ENCODE data around the gene GAS2L3. TPM values are rescaled to one million over a fixed set of nuclear protein-coding genes. Genes with fewer than 3 reads are reported as not detected.

Gene GAS2L3
- total RNA-seq, 1 experiment from 2014 or later, result 11.7 TPM

- no CpG with 5 or more reads among the region's 2 CpGs for WGBS (ENCODE audit: extremely low coverage, insufficient read length, low lambda C conversion rate)
- Histone ChIP-seq H3K9me3 (ENCODE audit: control insufficient read depth, low read depth, low read length) (no peaks in the 10 kb centered on the region), H3K79me2 (ENCODE audit: insufficient read depth, low read length) (no peaks in the 10 kb centered on the region), H4K20me1 (ENCODE audit: control insufficient read depth, insufficient read depth, insufficient read length) (no peaks in the 10 kb centered on the region), H3K14ac (ENCODE audit: insufficient read depth, low read length) (no peak overlapping the region), H3K4ac (ENCODE audit: low read depth, low read length) (no peak overlapping the region), H2AFZ (ENCODE audit: low read length) (no peak overlapping the region), H3K56ac (ENCODE audit: insufficient read length, low read depth, low read length) (no peak overlapping the region), H3K4me1 (ENCODE audit: insufficient read depth, low read length) (no peaks in the 10 kb centered on the region), H3K18ac (ENCODE audit: insufficient read length, low read depth, low read length) (no peak overlapping the region), H3K23ac (ENCODE audit: insufficient read length, low read depth, low read length) (no peak overlapping the region), H2BK12ac (ENCODE audit: insufficient read length, low read depth, low read length) (no peak overlapping the region), H3K27ac (ENCODE audit: insufficient read length, low read depth, low read length) (no peak overlapping the region), H4K5ac (ENCODE audit: insufficient read length, low read depth, low read length) (no peak overlapping the region), H3K4me2 (ENCODE audit: insufficient read depth, insufficient read length, low read length) (no peak overlapping the region), H3K9ac (ENCODE audit: extremely low read depth, insufficient read length, low read length) (no peak overlapping the region), H3T11ph (ENCODE audit: low read length) (no peak overlapping the region), H4K8ac (replicated peaks; ENCODE audit: insufficient read length, low read depth, low read length) (no peak overlapping the region), H2BK20ac (ENCODE audit: low read depth, low read length, poor library complexity, severe bottlenecking) (no peak overlapping the region), H3K79me1 (ENCODE audit: insufficient read depth, low read depth, low read length, poor library complexity, severe bottlenecking) (no peaks in the 10 kb centered on the region), H3K27me3 (ENCODE audit: insufficient read depth, low read length) (no peaks in the 10 kb centered on the region), H2BK120ac (ENCODE audit: low read depth, low read length, poor library complexity, severe bottlenecking) (no peak overlapping the region), H3K23me2 (ENCODE audit: insufficient read length, low read depth, low read length, poor library complexity, severe bottlenecking) (no peaks in the 10 kb centered on the region), H2BK5ac (ENCODE audit: insufficient read length, low read length) (no peak overlapping the region), H2BK15ac (ENCODE audit: low read depth, low read length) (no peak overlapping the region), H2AK5ac (ENCODE audit: insufficient read length, low read length) (no peak overlapping the region), H4K91ac (ENCODE audit: insufficient read length, low read depth, low read length) (no peak overlapping the region)
- Mint-ChIP-seq H3K9me3 (peaks cover 0 to 2% of the 10 kb centered on the region in 2 experiments; a peak in 1 of 5 replicates), H3K4me3 (no peak overlapping the region), H3K4me1 (no peaks in the 10 kb centered on the region), H3K36me3 (ENCODE audit: insufficient read depth in 1 of 3, low read depth in 3 of 3) (no peaks in the 10 kb centered on the region), H3K27ac (no peak overlapping the region), H3K27me3 (ENCODE audit: low read depth) (no peaks in the 10 kb centered on the region; the same call in 1 of the 2 replicates)
- no peak for DNase-seq
- no peak for TF ChIP-seq CTCF (conservative IDR thresholded peaks at IDR 0.05)
Observed at GRCh38 chr12:100555722-100556121, 17.8 kb upstream of the GAS2L3 start.

Measured in H9 (cell line).